ENCODE measurements around the gene CLDN8.

CLDN8 gene
- long read RNA-seq, donor 1, transcript CLDN8-201 (1 exons, 2,068 nt): major isoform, 82 of 82 reads
- long read RNA-seq, donor 1, partial matches to known transcripts: 0 of 82 reads
- long read RNA-seq, donor 1, other reads (novel, unspliced or antisense): 0 of 82 reads
- long read RNA-seq, donor 2, transcript CLDN8-201 (1 exons, 2,068 nt): major isoform, 54 of 54 reads
- long read RNA-seq, donor 2, partial matches to known transcripts: 0 of 54 reads
- long read RNA-seq, donor 2, other reads (novel, unspliced or antisense): 0 of 54 reads
- long read RNA-seq, donor 3, transcript CLDN8-201 (1 exons, 2,068 nt): major isoform, 63 of 63 reads
- long read RNA-seq, donor 3, partial matches to known transcripts: 0 of 63 reads
- long read RNA-seq, donor 3, other reads (novel, unspliced or antisense): 0 of 63 reads
- long read RNA-seq, donor 4, transcript CLDN8-201 (1 exons, 2,068 nt): major isoform, 60 of 60 reads
- long read RNA-seq, donor 4, partial matches to known transcripts: 0 of 60 reads
- long read RNA-seq, donor 4, other reads (novel, unspliced or antisense): 0 of 60 reads
- long read RNA-seq, donor 5, transcript CLDN8-201 (1 exons, 2,068 nt): major isoform, 36 of 36 reads
- long read RNA-seq, donor 5, partial matches to known transcripts: 0 of 36 reads
- long read RNA-seq, donor 5, other reads (novel, unspliced or antisense): 0 of 36 reads
- long read RNA-seq, donor 6, transcript CLDN8-201 (1 exons, 2,068 nt): major isoform, 70 of 70 reads
- long read RNA-seq, donor 6, partial matches to known transcripts: 0 of 70 reads
- long read RNA-seq, donor 6, other reads (novel, unspliced or antisense): 0 of 70 reads
- long read RNA-seq, donor 7, transcript CLDN8-201 (1 exons, 2,068 nt): major isoform, 58 of 58 reads
- long read RNA-seq, donor 7, partial matches to known transcripts: 0 of 58 reads
- long read RNA-seq, donor 7, other reads (novel, unspliced or antisense): 0 of 58 reads
- long read RNA-seq, donor 8, transcript CLDN8-201 (1 exons, 2,068 nt): major isoform, 62 of 62 reads
- long read RNA-seq, donor 8, partial matches to known transcripts: 0 of 62 reads
- long read RNA-seq, donor 8, other reads (novel, unspliced or antisense): 0 of 62 reads

GRCh38 chr21:30216041-30216723 is at the start of gene CLDN8:
CLDN8 (minus strand) TSS chr21:30216097; CDS start chr21:30215925, 172 bp downstream.
- peak; percentile 10 for DNase-seq

- no peak for DNase-seq
Observed at GRCh38 chr21:30257773-30258172, 41.9 kb upstream of the CLDN8 start.

- no peak for DNase-seq
Observed at GRCh38 chr21:30256100-30256499, 40.2 kb upstream of the CLDN8 start.

DNA sequence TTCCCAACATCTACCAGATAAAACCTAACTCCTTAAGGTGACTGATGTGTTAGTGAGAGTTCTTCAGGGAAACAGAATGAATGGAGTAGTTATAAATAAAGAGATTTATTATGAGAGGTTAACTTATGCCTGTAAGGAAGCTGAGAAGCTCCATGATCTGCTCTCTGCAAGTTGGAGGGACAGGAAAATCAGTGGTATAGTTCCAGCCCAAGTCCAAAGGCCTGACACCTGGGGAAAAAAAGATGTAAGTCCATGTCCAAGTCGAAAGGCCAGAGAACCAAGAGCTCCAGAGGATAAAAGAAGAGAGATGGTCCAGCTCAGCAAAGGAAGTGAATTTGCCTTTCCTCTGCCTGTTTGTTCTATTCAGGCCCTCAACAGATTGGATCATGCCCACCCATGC is 39.8 kb upstream of the CLDN8 start:
- DNase-seq: no peak

DNA sequence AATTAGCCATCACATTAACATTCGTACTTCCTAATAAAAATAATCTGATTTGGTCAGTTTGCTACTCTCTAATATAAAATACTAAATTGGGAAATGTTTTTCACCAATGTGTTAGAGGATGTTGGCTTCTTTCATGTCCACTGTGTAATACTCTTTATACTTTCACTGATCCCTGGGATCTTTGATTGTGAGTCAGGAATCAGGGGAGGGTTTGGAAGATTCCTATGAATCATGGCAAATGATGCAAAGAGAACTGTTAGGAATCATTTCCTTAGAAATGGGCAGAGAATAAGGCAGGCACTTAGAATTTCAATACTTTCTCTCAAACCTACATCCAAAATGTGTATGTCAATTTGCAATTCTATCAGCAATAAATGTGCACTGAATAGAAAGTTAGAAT is 35.9 kb upstream of the CLDN8 start:
- DNase-seq: no peak

- DNase-seq: no peak
Observed at GRCh38 chr21:30249936-30250335, 34.0 kb upstream of the CLDN8 start.

DNA sequence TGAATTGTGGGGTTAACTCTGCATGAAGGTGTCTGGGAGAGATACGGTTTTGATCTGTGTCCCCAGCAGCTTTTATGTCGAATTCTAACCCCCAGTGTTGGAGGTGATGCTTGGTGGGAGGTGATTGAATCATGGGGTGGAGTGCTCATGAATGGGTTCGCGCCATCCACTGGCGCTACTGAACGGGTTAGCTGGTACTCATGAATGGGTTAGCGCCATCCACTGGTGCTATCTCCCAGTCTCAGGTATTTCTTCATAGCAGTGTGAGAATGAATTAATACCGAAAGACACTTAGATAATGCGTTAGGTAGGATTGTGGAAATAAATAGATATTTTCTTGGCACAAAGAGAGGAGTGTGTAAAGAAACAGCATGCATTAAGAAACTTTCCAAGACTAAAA is 32.9 kb upstream of the CLDN8 start:
- DNase-seq: no peak

GRCh38 chr21:30245061-30245460 is 29.2 kb upstream of the CLDN8 start:
- DNase-seq: no peak

- DNase-seq: no peak
Observed at GRCh38 chr21:30243691-30244090, 27.8 kb upstream of the CLDN8 start.

GRCh38 chr21:30240661-30241060 is 24.8 kb upstream of the CLDN8 start:
- no peak for DNase-seq

- no peak for DNase-seq
Observed at GRCh38 chr21:30238168-30238567, 22.3 kb upstream of the CLDN8 start.

- DNase-seq: no peak
Observed at GRCh38 chr21:30234643-30235042, 18.7 kb upstream of the CLDN8 start.

DNA sequence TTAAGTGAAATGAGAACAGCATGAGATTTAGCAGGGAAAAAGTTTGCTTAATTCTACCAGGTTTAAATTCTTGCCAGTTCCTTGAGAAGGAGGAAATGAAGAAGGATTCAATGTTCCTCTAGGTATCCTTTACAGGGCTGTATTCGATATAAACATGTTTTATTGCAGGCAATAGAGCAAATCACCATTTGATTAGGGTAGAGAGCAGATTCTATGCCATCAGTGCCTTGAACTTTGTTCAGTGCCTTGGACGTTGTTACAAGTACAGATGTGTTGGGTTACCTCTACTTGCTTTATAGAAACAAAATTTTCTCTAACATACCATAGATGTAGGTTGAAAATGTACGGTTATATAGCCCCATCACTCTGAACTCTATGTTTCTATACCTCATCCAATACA is 18.2 kb upstream of the CLDN8 start:
- DNase-seq: no peak

GRCh38 chr21:30233228-30234020 is 17.5 kb upstream of the CLDN8 start:
- no peak for DNase-seq

DNA sequence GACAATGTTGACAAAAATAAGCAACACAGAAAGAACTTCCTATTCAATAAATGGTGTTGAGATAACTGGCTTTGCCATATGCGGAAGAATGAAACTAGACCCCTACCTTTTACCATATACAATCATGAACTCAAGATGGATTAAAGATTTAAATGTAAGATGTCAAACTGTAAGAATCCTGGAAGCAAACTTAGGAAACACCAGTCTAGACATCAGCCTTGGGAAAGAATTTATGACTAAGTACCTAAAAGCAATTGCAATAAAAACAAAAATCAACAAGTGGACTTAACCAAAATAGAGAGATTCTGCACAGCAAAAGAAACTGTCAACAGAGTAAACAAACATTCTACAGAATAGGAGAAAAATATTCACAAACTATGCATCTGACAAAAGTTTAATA is 16.1 kb upstream of the CLDN8 start:
- DNase-seq: no peak

DNA sequence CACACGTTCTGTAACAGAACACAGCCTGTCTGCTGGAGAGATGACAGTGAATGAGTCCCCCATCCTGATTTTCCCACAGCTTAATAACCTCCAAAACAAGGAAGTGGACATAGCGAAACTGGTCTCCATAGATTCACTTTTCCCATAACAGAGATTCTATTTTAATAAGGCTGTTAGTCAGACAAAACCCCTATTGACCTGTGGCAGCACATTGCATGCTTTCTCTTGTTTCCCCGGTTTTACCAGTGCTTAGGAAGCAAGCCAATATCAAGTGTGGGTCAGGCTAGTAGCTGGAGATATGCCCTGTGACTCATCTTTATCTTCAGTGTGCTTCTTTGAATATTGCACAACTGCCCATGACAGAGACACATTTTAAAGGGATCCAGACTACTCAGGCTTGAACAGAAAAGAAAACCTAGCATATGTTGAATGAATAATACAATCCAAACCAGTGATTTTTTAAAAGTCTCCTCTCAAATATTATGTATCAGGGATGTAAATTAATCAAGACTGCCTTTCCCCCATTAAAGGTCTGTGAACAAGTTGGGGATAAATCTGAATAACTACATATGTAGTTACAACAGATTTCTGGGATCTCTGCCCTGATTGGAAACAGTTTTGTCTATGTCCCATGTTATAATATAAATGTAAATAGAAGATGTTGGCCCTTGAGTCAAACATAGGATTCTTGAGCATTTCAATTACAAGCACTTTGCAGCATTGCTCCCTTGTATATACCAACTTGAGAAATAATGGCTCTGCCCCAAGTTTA is 11.9 kb upstream of the CLDN8 start:
- DNase-seq: no peak

DNA sequence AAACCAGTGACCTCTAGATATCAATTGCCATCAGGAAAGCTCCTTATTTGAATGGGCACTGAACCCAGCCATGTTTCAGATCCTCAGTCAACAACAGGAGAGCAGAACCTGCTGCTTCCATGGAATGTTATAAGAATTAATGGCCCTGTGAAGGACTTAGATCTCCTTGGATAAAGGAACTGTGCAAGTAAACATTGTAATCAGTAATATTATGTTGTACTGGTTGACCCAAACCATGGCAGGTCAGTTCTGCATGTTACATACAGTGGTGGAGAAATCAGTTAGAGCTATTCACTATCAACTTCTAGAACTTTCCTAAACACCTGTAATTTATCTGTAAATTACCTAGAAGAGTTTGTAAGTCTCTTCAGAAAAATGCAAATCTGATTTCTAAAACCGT is 11.2 kb upstream of the CLDN8 start:
- no peak for DNase-seq

DNA sequence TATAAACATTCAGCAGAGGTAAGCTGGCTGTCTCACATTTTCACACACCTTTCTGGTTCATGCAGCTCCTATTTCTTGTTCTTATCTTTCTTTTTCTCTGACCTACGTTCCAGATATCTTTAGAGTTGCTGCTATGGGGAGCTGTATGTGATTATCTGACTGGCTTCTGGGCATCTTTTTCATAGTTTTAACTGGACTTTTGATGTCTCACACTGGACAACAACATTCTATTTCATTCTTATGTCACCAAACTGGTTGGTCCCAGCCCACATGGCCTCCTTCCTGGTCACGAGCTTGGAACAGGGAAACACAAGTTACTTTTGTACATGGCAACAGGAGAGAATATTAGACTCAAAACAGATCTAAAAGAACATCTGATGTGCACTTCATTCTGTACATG is 7.7 kb upstream of the CLDN8 start:
- DNase-seq: no peak

- DNase-seq: no peak
Observed at GRCh38 chr21:30222724-30223123, 6.8 kb upstream of the CLDN8 start.

GRCh38 chr21:30211071-30211470 is 4.8 kb downstream of the CLDN8 start:
- no peak for DNase-seq

- no peak for DNase-seq
Observed at GRCh38 chr21:30209601-30210000, 6.3 kb downstream of the CLDN8 start.
